OCI-LY3 (cell line): ENCODE results near the gene PLIN1.

Experiments
- H2AFZ ChIP-seq: fragments of 200-600, 300-600 bp; shearing (Covaris generic); 2 replicates; pipeline ENCODE4 v1.6.0; 2014; ENCODE audit warnings: antibody characterized with exemption, low read depth, low read length
- H3K27ac ChIP-seq: fragments of 200-600, 300-600 bp; sonication (generic); 2 replicates; pipeline ENCODE4 v1.5.1; 2014; ENCODE audit warnings: mild to moderate bottlenecking, low read length, moderate library complexity, mixed read lengths
- H3K27me3 ChIP-seq: fragments of 200-600, 300-600 bp; sonication (generic); 2 replicates; pipeline ENCODE4 v1.6.1; 2014; ENCODE audit warnings: low read depth, low read length, mixed read lengths
- H3K36me3 ChIP-seq: fragments of 200-600, 300-600 bp; sonication (generic); replicated peaks from 2 replicates; pipeline ENCODE3; 2014; ENCODE audit warnings: low read depth, low read length, mixed read lengths
- H3K4me1 ChIP-seq: fragments of 300-600, 200-600 bp; sonication (generic); 2 replicates; pipeline ENCODE4 v1.6.1; 2014; ENCODE audit warnings: low read length, mixed read lengths
- H3K4me2 ChIP-seq: fragments of 200-600, 300-600 bp; sonication (generic); 2 replicates; pipeline ENCODE4 v1.6.1; 2014; ENCODE audit warnings: low read length, mixed read lengths
- H3K4me3 ChIP-seq: fragments of 300-600, 200-600 bp; sonication (generic); 2 replicates; pipeline ENCODE4 v1.5.1; 2014; ENCODE audit warnings: antibody characterized with exemption, mild to moderate bottlenecking, low read length, moderate library complexity
- H3K79me2 ChIP-seq: fragments of 300-600, 200-600 bp; shearing (Covaris generic); 2 replicates; pipeline ENCODE4 v1.6.1; 2014; ENCODE audit warnings: mild to moderate bottlenecking, low read length, mixed read lengths
- H3K9ac ChIP-seq: fragments of 300-600, 200-600 bp; shearing (Covaris generic); 2 replicates; pipeline ENCODE4 v1.6.0; 2014; ENCODE audit warnings: mild to moderate bottlenecking, low read length, moderate library complexity
- H3K9me3 ChIP-seq: fragments of 200-600, 300-600 bp; shearing (Covaris generic); 2 replicates; pipeline ENCODE4 v1.6.1; 2014; ENCODE audit warnings: low read length, mixed read lengths; ENCODE audit not compliant: insufficient read depth
- H4K20me1 ChIP-seq: fragments of 200-600, 300-600 bp; sonication (generic); 2 replicates; pipeline ENCODE4 v1.6.1; 2016; ENCODE audit warnings: low read length, mixed read lengths; ENCODE audit not compliant: insufficient read depth
- CTCF ChIP-seq: fragments of 200-600, 300-600 bp; sonication (generic); IDR thresholded peaks from 2 replicates; pipeline ENCODE4 v1.5.1; 2014; ENCODE audit warnings: antibody characterized with exemption, low read length, low read depth
- EZH2phosphoT487 ChIP-seq: fragments of 200-600 bp; shearing (Covaris generic); IDR thresholded peaks from 2 replicates; pipeline ENCODE4 v1.6.1; 2018; ENCODE audit warnings: antibody characterized with exemption, mixed run types, low read depth

Gene PLIN1

GRCh38 chr15:89686522-89686921 is 7.4 kb upstream of the PLIN1 start:
- Histone ChIP-seq H3K36me3 (no peaks in the 10 kb centered on the region), H3K4me2 (no peak overlapping the region), H3K4me3 (no peak overlapping the region), H3K79me2 (no peaks in the 10 kb centered on the region), H3K27me3 (no peaks in the 10 kb centered on the region), H3K27ac (no peak overlapping the region), H3K9ac (no peak overlapping the region), H2AFZ (no peak overlapping the region), H4K20me1 (no peaks in the 10 kb centered on the region), H3K9me3 (no peaks in the 10 kb centered on the region), H3K4me1 (0 out of 2 replicates have a peak, but pooled peaks cover 6% of the 10 kb centered on the region)
- no peak for TF ChIP-seq EZH2phosphoT487
- no peak for TF ChIP-seq CTCF

DNA sequence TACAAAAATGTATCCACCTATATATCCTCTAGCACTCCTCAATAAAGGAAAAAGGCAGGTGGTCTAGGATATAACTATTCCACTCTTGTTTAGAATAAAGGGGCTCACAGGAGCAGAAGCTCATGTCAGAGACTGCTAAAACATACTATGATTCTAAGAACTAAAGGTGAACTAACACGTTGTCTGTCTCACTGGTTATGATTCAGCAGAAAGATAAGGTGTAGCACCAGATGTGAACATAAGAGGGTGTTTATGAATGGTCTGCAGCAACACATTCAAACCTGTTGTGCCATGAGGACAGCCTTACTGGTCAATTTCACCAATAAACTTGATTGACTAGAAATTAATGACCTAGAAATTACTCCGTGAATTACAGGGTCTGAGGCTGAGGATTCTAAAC is 6.8 kb upstream of the PLIN1 start:
- no peak overlapping the region for H3K4me3 ChIP-seq
- H3K27me3 ChIP-seq: no peaks in the 10 kb centered on the region
- H3K79me2 ChIP-seq: no peaks in the 10 kb centered on the region
- 0 out of 2 replicates have a peak, but pooled peaks cover 3% of the 10 kb centered on the region for H3K4me1 ChIP-seq
- no peaks in the 10 kb centered on the region for H4K20me1 ChIP-seq
- H3K9me3 ChIP-seq: no peaks in the 10 kb centered on the region
- H3K36me3 ChIP-seq: no peaks in the 10 kb centered on the region
- no peak overlapping the region for H2AFZ ChIP-seq
- TF ChIP-seq EZH2phosphoT487: no peak
- TF ChIP-seq CTCF: no peak
- H3K4me2 ChIP-seq: no peak overlapping the region
- H3K27ac ChIP-seq: no peak overlapping the region
- H3K9ac ChIP-seq: no peak overlapping the region

GRCh38 chr15:89681146-89681545 is 2.0 kb upstream of the PLIN1 start:
- Histone ChIP-seq H2AFZ (no peak overlapping the region), H3K36me3 (no peaks in the 10 kb centered on the region), H3K9me3 (no peaks in the 10 kb centered on the region), H3K27me3 (no peaks in the 10 kb centered on the region), H3K4me2 (no peak overlapping the region), H3K27ac (no peak overlapping the region), H4K20me1 (no peaks in the 10 kb centered on the region), H3K4me3 (no peak overlapping the region), H3K9ac (no peak overlapping the region), H3K4me1 (no peaks in the 10 kb centered on the region), H3K79me2 (no peaks in the 10 kb centered on the region)
- TF ChIP-seq EZH2phosphoT487 (no peak), CTCF (no peak)

DNA sequence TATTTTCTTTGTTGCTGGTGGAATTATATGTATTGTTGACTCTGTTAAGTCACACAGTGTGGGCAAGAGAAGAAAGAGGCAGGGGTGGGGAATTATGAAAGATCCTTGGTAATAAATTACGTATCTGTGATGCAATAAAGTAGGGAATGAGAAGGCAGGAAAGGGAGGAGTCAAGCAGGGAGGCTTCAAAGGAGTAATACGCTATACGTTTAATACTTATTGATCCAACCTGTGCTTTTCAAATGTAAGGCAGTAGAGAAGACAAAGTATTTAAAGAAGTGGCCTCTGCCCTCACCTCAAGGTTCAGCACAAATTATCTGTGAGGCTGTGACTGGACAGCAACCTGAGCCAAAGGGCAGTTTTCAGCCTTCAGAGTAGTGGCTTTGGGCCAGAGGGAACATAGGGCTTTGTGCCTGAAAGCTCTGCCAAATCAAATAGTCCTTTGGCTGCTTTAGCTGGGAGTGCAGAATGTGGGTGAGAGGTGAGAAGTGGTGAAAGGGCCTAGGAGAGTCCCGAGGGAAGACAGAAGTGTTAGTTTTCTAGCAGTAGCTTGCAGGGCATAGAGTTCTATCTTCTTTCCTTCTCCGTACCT is 1.2 kb upstream of the PLIN1 start:
- TF ChIP-seq CTCF (no peak), EZH2phosphoT487 (no peak)
- H3K36me3 ChIP-seq: no peaks in the 10 kb centered on the region
- no peak overlapping the region for H3K27ac ChIP-seq
- H3K4me1 ChIP-seq: no peaks in the 10 kb centered on the region
- H3K27me3 ChIP-seq: no peaks in the 10 kb centered on the region
- H3K4me3 ChIP-seq: no peak overlapping the region
- no peaks in the 10 kb centered on the region for H4K20me1 ChIP-seq
- H3K79me2 ChIP-seq: no peaks in the 10 kb centered on the region
- H3K9me3 ChIP-seq: no peaks in the 10 kb centered on the region
- H3K4me2 ChIP-seq: no peak overlapping the region
- H3K9ac ChIP-seq: no peak overlapping the region
- H2AFZ ChIP-seq: no peak overlapping the region
